Measurements from ENCODE around the gene GLT8D1. TPM values are rescaled to one million over a fixed set of nuclear protein-coding genes. Genes with fewer than 3 reads are reported as not detected.

GLT8D1 gene
- total and polyA plus RNA-seq, 2 experiments from 2014 or later, result 30.0 to 40.8 TPM

GRCh38 chr3:52733256-52733891, 27.8 kb upstream of the GLT8D1 start:
- Histone ChIP-seq H3K27me3 (ENCODE audit: insufficient read depth) (no peaks in the 10 kb centered on the region), H3K27ac (ENCODE audit: low read depth) (no peak overlapping the region), H2AFZ (no peak overlapping the region), H3K4me3 (no peak overlapping the region), H3K9me2 (ENCODE audit: insufficient read depth) (no peaks in the 10 kb centered on the region), H3K36me3 (ENCODE audit: insufficient read depth) (peaks cover 42% of the 10 kb centered on the region), H3K4me1 (ENCODE audit: insufficient read depth) (no peaks in the 10 kb centered on the region), H3F3A (replicated peaks; ENCODE audit: low read depth) (no peaks in the 10 kb centered on the region), H3K79me2 (replicated peaks; ENCODE audit: insufficient read depth) (no peaks in the 10 kb centered on the region), H3K4me2 (no peak overlapping the region), H4K20me1 (replicated peaks; ENCODE audit: insufficient read depth) (no peaks in the 10 kb centered on the region; the same call in 1 of the 2 replicates)
- ATAC-seq (no peak), DNase-seq (ENCODE audit: low spot score) (no peak)
- peaks cover 17% of the 10 kb centered on the region for H3K9me3 Mint-ChIP-seq
- peaks cover 85% of the 10 kb centered on the region for H3K36me3 Mint-ChIP-seq (ENCODE audit: low read depth)
- H3K27ac Mint-ChIP-seq, result no peak overlapping the region
- H3K4me1 Mint-ChIP-seq, result no peaks in the 10 kb centered on the region
- no peak overlapping the region for H3K4me3 Mint-ChIP-seq
- H3K27me3 Mint-ChIP-seq (ENCODE audit: insufficient read depth, low read depth, poor library complexity), result peaks cover 3% of the 10 kb centered on the region
- TF ChIP-seq REST (IDR thresholded peaks at IDR 0.05; ENCODE audit: unreplicated experiment) (no peak), EZH2phosphoT487 (IDR thresholded peaks at IDR 0.05; ENCODE audit: unreplicated experiment) (no peak), ETS1 (IDR thresholded peaks at IDR 0.05) (no peak), POLR2AphosphoS5 (IDR thresholded peaks at IDR 0.05; ENCODE audit: low read depth) (no peak), ZNF462 (CRISPR knock-in tag; IDR thresholded peaks at IDR 0.05) (no peak), STAT1 (IDR thresholded peaks at IDR 0.05; ENCODE audit: unreplicated experiment) (no peak), NANOG (IDR thresholded peaks at IDR 0.05; ENCODE audit: borderline replicate concordance) (no peak), JUNB (IDR thresholded peaks at IDR 0.05; ENCODE audit: unreplicated experiment) (no peak), CTCF (conservative IDR thresholded peaks at IDR 0.05; ENCODE audit: low read depth in 2 of 2) (no peak), EZH2 (IDR thresholded peaks at IDR 0.05; ENCODE audit: low read depth, unreplicated experiment) (no peak), ZNF331 (CRISPR knock-in tag; IDR thresholded peaks at IDR 0.05; ENCODE audit: low read depth) (no peak)

Measured in GM23338 (cell line).